Endothelial cell of umbilical vein (primary cell): Measurements from ENCODE around the gene TMC2. TPM values are rescaled to one million over a fixed set of nuclear protein-coding genes. Genes with fewer than 3 reads are reported as not detected.

Experiments used
- BruUV-seq: library from RNA; stranded (reverse); fragments of 400-500 nt; replicated peaks from 2 replicates; lab custom pipeline; 2021; lab: Mats Ljungman, UMichigan
- CTCF ChIA-PET: fragments of 300-600, 350-600 bp; sonication (Branson Sonifier 250); formaldehyde crosslinking; loops from one replicate; lab custom pipeline; 2021; ENCODE audit warnings: antibody characterized with exemption, inconsistent platforms; lab: Charles Lee
- POLR2A ChIA-PET: fragments of 300-600, 350-600 bp; sonication (Branson Sonifier 250); formaldehyde crosslinking; loops from one replicate; lab custom pipeline; 2021; ENCODE audit warnings: antibody characterized with exemption, inconsistent platforms; lab: Charles Lee
- DNase-seq: peaks from one replicate; pipeline ENCODE4 v3.0.0-alpha.2; 2011; ENCODE audit warnings: low read depth, low spot score
- FAIRE-seq: peaks from 2 replicates; lab custom pipeline; 2011; peaks lifted over from hg19 to GRCh38; lab: Jason Lieb, UNC
- H2AFZ ChIP-seq: 2 replicates; pipeline ENCODE4 v1.6.0; 2012; ENCODE audit warnings: low read depth, low read length, control low read depth, inconsistent platforms
- H3K27ac ChIP-seq: 2 replicates; pipeline ENCODE4 v1.5.1; 2011; ENCODE audit warnings: low read depth, mild to moderate bottlenecking, control low read depth, low read length, moderate library complexity; ENCODE audit not compliant: insufficient read depth
- H3K27me3 ChIP-seq, 2 experiments: 2 replicates each; pipeline versions ENCODE4 v1.6.0 to v1.6.1; 2011; ENCODE audit warnings: low read length in 2 of 2, mixed read lengths in 1 of 2; ENCODE audit not compliant: control insufficient read depth in 2 of 2, insufficient read depth in 2 of 2
- H3K36me3 ChIP-seq, 2 experiments: 2 replicates in 1 of 2; 3 replicates in 1 of 2; pipeline ENCODE4 v1.5.1; 2011; ENCODE audit warnings: low read length in 2 of 2, mild to moderate bottlenecking in 1 of 2, moderate library complexity in 1 of 2; ENCODE audit not compliant: control insufficient read depth in 2 of 2, insufficient read depth in 2 of 2; ENCODE audit errors: extremely low read depth in 1 of 2
- H3K4me1 ChIP-seq: 3 replicates; pipeline ENCODE4 v1.5.1; 2011; ENCODE audit warnings: mild to moderate bottlenecking, low read length; ENCODE audit not compliant: control insufficient read depth, insufficient read depth; ENCODE audit errors: extremely low read depth
- H3K4me2 ChIP-seq: 2 replicates; pipeline ENCODE4 v1.6.1; 2011; ENCODE audit warnings: low read length, control low read depth, mixed read lengths; ENCODE audit not compliant: insufficient read depth
- H3K4me3 ChIP-seq, 3 experiments: fragments of 200-600 bp in 1 of 3; sonication (generic), shearing (Covaris generic) in 1 of 3; replicated peaks in 1 of 3; 2 replicates each; pipeline ENCODE4 v1.5.1; 2011 to 2016; ENCODE audit warnings: control low read depth in 3 of 3, low read length in 3 of 3, mild to moderate bottlenecking in 2 of 3, inconsistent platforms in 1 of 3, low read depth in 1 of 3, moderate library complexity in 1 of 3; ENCODE audit not compliant: insufficient read depth in 1 of 3
- H3K79me2 ChIP-seq: 2 replicates; pipeline ENCODE4 v1.6.0; 2012; ENCODE audit warnings: low read length, inconsistent platforms; ENCODE audit not compliant: control insufficient read depth, insufficient read depth
- H3K9ac ChIP-seq: replicated peaks from 2 replicates; pipeline ENCODE3; 2011; ENCODE audit warnings: low read length, control low read depth; ENCODE audit not compliant: insufficient read depth; ENCODE audit errors: extremely low read depth
- H3K9me1 ChIP-seq: replicated peaks from 3 replicates; pipeline ENCODE4 v1.6.0; 2011; ENCODE audit warnings: mild to moderate bottlenecking, low read length; ENCODE audit not compliant: control insufficient read depth, insufficient read depth; ENCODE audit errors: extremely low read depth
- H3K9me3 ChIP-seq: replicated peaks from 2 replicates; pipeline ENCODE4 v1.5.1; 2012; ENCODE audit warnings: low read length, inconsistent platforms; ENCODE audit not compliant: control insufficient read depth, insufficient read depth
- H4K20me1 ChIP-seq: replicated peaks from 2 replicates; pipeline ENCODE3; 2011; ENCODE audit warnings: mild to moderate bottlenecking, low read length; ENCODE audit not compliant: control insufficient read depth, insufficient read depth; ENCODE audit errors: extremely low read depth
- EZH2 ChIP-seq: IDR thresholded peaks from 2 replicates; pipeline ENCODE4 v1.6.1; 2012; ENCODE audit warnings: borderline replicate concordance, low read depth, mild to moderate bottlenecking, moderate library complexity, low read length, inconsistent platforms; ENCODE audit not compliant: severe bottlenecking
- FOS ChIP-seq: IDR thresholded peaks from 2 replicates; pipeline ENCODE4 v1.6.1; 2011; ENCODE audit warnings: mild to moderate bottlenecking, low read length, moderate library complexity, borderline replicate concordance; ENCODE audit not compliant: insufficient read depth
- GATA2 ChIP-seq: IDR thresholded peaks from 2 replicates; pipeline ENCODE4 v1.7.0; 2011; ENCODE audit warnings: low read depth, mild to moderate bottlenecking, moderate library complexity, mixed read lengths, low read length; ENCODE audit not compliant: insufficient read length, insufficient read depth
- JUN ChIP-seq: IDR thresholded peaks from 2 replicates; pipeline ENCODE4 v1.6.1; 2011; ENCODE audit warnings: borderline replicate concordance, low read depth; ENCODE audit not compliant: insufficient read length, insufficient read depth
- MYC ChIP-seq: IDR thresholded peaks from one replicate; pipeline ENCODE4 v1.6.1; 2011; ENCODE audit warnings: mild to moderate bottlenecking, low read depth, low read length
- POLR2A ChIP-seq: IDR thresholded peaks from 2 replicates; pipeline ENCODE4 v1.6.1; 2012; ENCODE audit warnings: low read depth, mild to moderate bottlenecking, control low read depth, low read length
- POLR2AphosphoS5 ChIP-seq: IDR thresholded peaks from 2 replicates; pipeline ENCODE4 v1.6.1; 2012; ENCODE audit warnings: low read depth, mild to moderate bottlenecking, control low read depth, low read length, moderate library complexity; ENCODE audit not compliant: insufficient read depth
- dilution Hi-C: fragments of 300-500 bp; cut with MboI; formaldehyde crosslinking; loops from one replicate; pipeline ENCODE4 v1.15.0; 2019; ENCODE audit warnings: low sequenced_read_pairs; ENCODE audit not compliant: extremely low pct_ligation_motif_present
- intact Hi-C: fragments of 100-400 bp; cut with micrococcal nuclease; formaldehyde crosslinking; loops from one replicate; pipeline ENCODE4 v1.10.0; 2022
- polyA plus RNA-seq, 4 experiments: library from polyadenylated mRNA; depleted of rRNA in 3 of 4; stranded (reverse) in 3 of 4; unstranded in 1 of 4; fragments of >200 nt; gene quantifications; 2 replicates each; pipeline versions ENCODE4 v1.2.1 to v1.2.3, GENCODE V29; 2011 to 2012; ENCODE audit warnings: missing spikeins in 1 of 4
- total RNA-seq: library from RNA; stranded (reverse); gene quantifications from 2 replicates; pipeline ENCODE4 v1.2.3, GENCODE V29; 2021
- TF ChIP-seq, protein P1 (sequence below), 2 donors: IDR thresholded peaks; 1 replicate in 1 of 2; 2 replicates in 1 of 2; pipeline ENCODE4 v1.5.1; 2011; ENCODE audit warnings: low read length in 2 of 2, mild to moderate bottlenecking in 2 of 2, moderate library complexity in 2 of 2, control low read depth in 1 of 2, inconsistent platforms in 1 of 2, low read depth in 1 of 2; ENCODE audit not compliant: insufficient read depth in 1 of 2; ENCODE audit errors: extremely low read depth in 1 of 2
- TF ChIP-seq, protein P2 (sequence below): IDR thresholded peaks from 2 replicates; pipeline ENCODE4 v1.6.1; 2011; ENCODE audit not compliant: insufficient read depth, insufficient read length

Gene TMC2
- total and polyA plus RNA-seq, 2 donors (not counting 3 experiments of a cell fraction or from before 2014, with no cell fraction given): not detected

DNA sequence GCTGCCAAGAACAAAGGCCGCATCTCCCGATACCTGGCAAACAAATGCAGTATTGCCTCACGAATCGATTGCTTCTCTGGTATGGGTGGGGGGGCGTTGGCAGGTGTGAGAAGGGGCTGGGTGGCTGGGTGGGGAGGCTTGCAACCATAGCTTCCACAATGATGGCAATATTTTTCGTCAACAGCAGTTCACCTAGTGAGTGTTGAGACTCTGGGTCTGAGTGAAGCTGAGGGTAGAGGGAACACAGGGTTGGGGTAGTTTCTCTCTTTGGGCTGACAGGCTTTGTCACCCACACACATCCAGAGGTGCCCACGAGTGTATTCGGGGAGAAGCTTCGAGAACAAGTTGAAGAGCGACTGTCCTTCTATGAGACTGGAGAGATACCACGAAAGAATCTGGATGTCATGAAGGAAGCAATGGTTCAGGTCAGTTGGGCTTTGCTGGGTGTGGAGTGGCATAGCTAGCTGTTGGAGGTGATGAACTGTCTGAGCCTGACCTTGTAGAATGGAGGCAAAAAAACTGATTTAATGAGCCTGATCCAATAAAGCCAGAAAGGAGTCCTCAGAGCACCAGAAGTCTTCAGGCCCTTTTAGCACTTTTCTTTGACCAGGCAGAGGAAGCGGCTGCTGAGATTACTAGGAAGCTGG, 120.2 kb downstream of the TMC2 start:
- no peak overlapping the region for H3K27ac ChIP-seq
- no peaks in the 10 kb centered on the region for H3K9me3 ChIP-seq
- H3K4me2 ChIP-seq: no peak overlapping the region
- no peak overlapping the region for H2AFZ ChIP-seq
- H4K20me1 ChIP-seq: peaks cover 3% of the 10 kb centered on the region
- peaks cover 55% of the 10 kb centered on the region for H3K79me2 ChIP-seq
- H3K9me1 ChIP-seq: no peaks in the 10 kb centered on the region
- intact Hi-C loops: loop anchor here (10.0 kb wide), 1 partner anchor 552 kb away; the partner anchor contains the start of gene STK35
- dilution Hi-C loops: no loop called here
- ChIA-PET CTCF (interaction anchor here (1.2 kb wide), 1 partner anchor 10 kb away, joined by 3 read pairs; no protein-coding TSS in a partner anchor), POLR2A (no interaction called here)
- DNase-seq (no peak), FAIRE-seq (no peak)
- H3K4me3 ChIP-seq: no peak overlapping the region
- TF ChIP-seq POLR2AphosphoS5: no peak
- no peak for TF ChIP-seq GATA2
- TF ChIP-seq POLR2A: no peak
- no peak for TF ChIP-seq JUN
- TF ChIP-seq MYC: no peak
- TF ChIP-seq, protein P1, sequence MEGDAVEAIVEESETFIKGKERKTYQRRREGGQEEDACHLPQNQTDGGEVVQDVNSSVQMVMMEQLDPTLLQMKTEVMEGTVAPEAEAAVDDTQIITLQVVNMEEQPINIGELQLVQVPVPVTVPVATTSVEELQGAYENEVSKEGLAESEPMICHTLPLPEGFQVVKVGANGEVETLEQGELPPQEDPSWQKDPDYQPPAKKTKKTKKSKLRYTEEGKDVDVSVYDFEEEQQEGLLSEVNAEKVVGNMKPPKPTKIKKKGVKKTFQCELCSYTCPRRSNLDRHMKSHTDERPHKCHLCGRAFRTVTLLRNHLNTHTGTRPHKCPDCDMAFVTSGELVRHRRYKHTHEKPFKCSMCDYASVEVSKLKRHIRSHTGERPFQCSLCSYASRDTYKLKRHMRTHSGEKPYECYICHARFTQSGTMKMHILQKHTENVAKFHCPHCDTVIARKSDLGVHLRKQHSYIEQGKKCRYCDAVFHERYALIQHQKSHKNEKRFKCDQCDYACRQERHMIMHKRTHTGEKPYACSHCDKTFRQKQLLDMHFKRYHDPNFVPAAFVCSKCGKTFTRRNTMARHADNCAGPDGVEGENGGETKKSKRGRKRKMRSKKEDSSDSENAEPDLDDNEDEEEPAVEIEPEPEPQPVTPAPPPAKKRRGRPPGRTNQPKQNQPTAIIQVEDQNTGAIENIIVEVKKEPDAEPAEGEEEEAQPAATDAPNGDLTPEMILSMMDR (IDR thresholded peaks at IDR 0.05; ENCODE audit: extremely low read depth in 1 of 2, insufficient read depth in 1 of 2, low read depth in 1 of 2, low read length in 2 of 2): no peak
- no peak for TF ChIP-seq FOS
- TF ChIP-seq EZH2: no peak
- TF ChIP-seq, protein P2, sequence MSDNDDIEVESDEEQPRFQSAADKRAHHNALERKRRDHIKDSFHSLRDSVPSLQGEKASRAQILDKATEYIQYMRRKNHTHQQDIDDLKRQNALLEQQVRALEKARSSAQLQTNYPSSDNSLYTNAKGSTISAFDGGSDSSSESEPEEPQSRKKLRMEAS: no peak
- peaks cover 19% of the 10 kb centered on the region for H3K4me1 ChIP-seq
- H3K9ac ChIP-seq: no peak overlapping the region
- no peaks in the 10 kb centered on the region for H3K27me3 ChIP-seq
- no TSS peak for BruUV-seq
- peaks cover 33 to 55% of the 10 kb centered on the region in 2 experiments for H3K36me3 ChIP-seq
